Measurements from ENCODE around the gene STARD9. TPM values are rescaled to one million over a fixed set of nuclear protein-coding genes. Genes with fewer than 3 reads are reported as not detected.

The STARD9 gene
- total and polyA plus RNA-seq, 2 of the 13 experiments (the other 11 are each of a cell fraction or from before 2014, with no cell fraction given), result 5.3 to 7.5 TPM

GRCh38 chr15:42591238-42591934 is 16.0 kb downstream of the STARD9 start (continued):
- TF ChIP-seq SPEN (CRISPR knock-in tag; IDR thresholded peaks at IDR 0.05; ENCODE audit: low read depth) (no peak), YY1 (IDR thresholded peaks at IDR 0.05; ENCODE audit: insufficient read depth, insufficient replicate concordance, low read depth, low read length) (no peak), UBTF (CRISPR knock-in tag; IDR thresholded peaks at IDR 0.05) (no peak), CHD2 (IDR thresholded peaks at IDR 0.05; ENCODE audit: low read depth, low read length) (no peak), PLRG1 (conservative IDR thresholded peaks at IDR 0.05) (no peak), HMG20A (CRISPR knock-in tag; IDR thresholded peaks at IDR 0.05; ENCODE audit: borderline replicate concordance) (no peak; the same call in 1 of the 2 replicates), ARNT2 (CRISPR knock-in tag; IDR thresholded peaks at IDR 0.05; ENCODE audit: low read depth) (no peak), ZNF563 (CRISPR knock-in tag; IDR thresholded peaks at IDR 0.05) (no peak), NFE2 (CRISPR knock-in tag; IDR thresholded peaks at IDR 0.05) (no peak), CREB1 (IDR thresholded peaks at IDR 0.05) (no peak), CREB1 (CRISPR knock-in tag; IDR thresholded peaks at IDR 0.05) (0 out of 2 replicates have a peak, but pooled peaks have one; percentile 24), ZBTB8A (CRISPR knock-in tag; IDR thresholded peaks at IDR 0.05; ENCODE audit: borderline replicate concordance, low read depth) (no peak), ELK4 (CRISPR knock-in tag; IDR thresholded peaks at IDR 0.05; ENCODE audit: borderline replicate concordance) (no peak), ZNF12 (CRISPR knock-in tag; IDR thresholded peaks at IDR 0.05) (no peak), ZBTB7A (CRISPR knock-in tag; IDR thresholded peaks at IDR 0.05) (0 out of 2 replicates have a peak, but pooled peaks have one; percentile 39), AKAP8 (CRISPR knock-in tag; IDR thresholded peaks at IDR 0.05) (no peak), FOXP4 (CRISPR knock-in tag; IDR thresholded peaks at IDR 0.05) (no peak), ZNF136 (CRISPR knock-in tag; IDR thresholded peaks at IDR 0.05; ENCODE audit: low read depth) (no peak), HDAC2 (CRISPR knock-in tag; IDR thresholded peaks at IDR 0.05) (no peak), ZNF24 (IDR thresholded peaks at IDR 0.05) (no peak), LBX2 (CRISPR knock-in tag; IDR thresholded peaks at IDR 0.05; ENCODE audit: borderline replicate concordance) (no peak), FOXJ3 (CRISPR knock-in tag; IDR thresholded peaks at IDR 0.05; ENCODE audit: borderline replicate concordance) (0 out of 2 replicates have a peak, but pooled peaks have one; percentile 36)
